HG02973 (cell line): Measurements from ENCODE around the gene DNAH5.

Experiments
- ATAC-seq: cut with Tn5 transposase; IDR thresholded peaks from one replicate; pipeline ENCODE4 v1.9.1; 2021; ENCODE audit warnings: moderate library complexity; ENCODE audit not compliant: unreplicated experiment

DNAH5 gene

DNA sequence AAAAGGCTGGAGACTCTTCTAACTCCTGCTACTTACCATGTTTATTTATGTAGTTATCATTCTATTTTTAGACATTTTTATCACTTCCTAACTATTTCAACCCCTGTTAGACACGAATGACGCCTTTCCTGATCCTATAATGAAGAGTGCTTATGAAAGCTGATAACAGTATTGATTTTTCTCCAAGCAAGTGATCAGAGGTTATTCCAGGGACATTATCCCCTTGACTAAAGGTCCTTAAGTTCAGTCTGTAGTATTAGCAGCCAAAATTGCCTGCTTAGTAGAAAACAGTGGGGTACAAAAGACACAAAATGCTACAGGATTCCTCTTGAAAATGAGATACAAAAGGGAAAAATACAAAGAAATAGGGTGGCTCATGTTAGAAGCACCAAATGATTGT, 235.6 kb downstream of the DNAH5 start:
- no peak for ATAC-seq

DNA sequence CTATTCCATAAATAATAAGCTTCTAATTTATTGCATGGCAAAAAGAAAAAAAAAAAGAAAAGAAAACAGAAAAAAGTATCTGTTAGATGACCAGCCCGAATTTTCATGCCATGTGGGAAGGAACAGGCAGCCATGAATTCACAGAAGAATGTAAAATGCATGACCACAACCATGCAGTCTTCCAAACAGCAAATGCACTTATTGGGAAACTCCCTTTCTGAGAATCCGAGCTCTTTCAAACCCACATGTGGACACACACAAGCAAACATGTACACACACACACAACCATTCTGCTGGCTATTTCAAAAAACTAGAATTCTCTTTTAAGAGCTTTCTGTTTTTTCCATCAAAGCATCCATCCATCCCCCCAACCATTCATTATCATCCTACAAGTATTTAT, 236.1 kb downstream of the DNAH5 start:
- ATAC-seq, result no peak

DNA sequence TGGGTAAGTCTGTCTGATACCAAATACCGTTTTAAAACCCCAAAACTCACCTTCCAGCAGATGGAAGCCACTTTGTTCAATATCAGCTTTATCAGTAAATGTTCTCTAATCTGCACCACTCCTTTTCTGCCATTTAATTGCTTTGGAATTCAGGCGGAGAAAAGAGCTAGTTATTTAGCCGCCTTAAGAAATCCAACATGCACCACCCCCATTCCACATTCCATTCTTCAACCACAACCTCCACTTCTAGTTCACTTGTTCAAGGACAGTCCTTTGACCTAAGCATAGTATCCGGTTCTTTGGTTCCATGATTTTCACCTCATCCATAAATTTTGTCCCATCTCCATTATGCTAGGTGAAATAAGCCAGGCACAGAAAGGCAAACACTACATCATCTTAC, 240.1 kb downstream of the DNAH5 start:
- ATAC-seq, result no peak

DNA sequence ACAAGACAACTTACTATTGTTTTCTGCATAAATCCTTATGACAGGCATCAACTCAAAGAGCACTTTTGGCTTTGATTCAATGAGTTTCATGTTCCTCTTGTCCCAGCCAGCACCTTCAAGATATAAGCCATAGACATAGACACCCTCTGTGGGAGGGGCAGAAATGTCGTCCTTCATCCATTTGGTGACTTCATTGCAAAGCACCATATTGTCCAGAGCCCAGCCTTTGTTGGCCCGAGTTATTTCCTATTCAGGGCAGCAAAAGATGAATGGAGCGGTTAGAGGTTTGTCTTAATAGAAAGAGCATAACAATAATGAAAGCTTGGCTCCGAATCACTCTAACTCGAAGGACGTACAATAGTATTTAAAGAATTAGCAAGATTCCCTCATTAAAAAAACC, 243.9 kb downstream of the DNAH5 start:
- ATAC-seq, result no peak

DNA sequence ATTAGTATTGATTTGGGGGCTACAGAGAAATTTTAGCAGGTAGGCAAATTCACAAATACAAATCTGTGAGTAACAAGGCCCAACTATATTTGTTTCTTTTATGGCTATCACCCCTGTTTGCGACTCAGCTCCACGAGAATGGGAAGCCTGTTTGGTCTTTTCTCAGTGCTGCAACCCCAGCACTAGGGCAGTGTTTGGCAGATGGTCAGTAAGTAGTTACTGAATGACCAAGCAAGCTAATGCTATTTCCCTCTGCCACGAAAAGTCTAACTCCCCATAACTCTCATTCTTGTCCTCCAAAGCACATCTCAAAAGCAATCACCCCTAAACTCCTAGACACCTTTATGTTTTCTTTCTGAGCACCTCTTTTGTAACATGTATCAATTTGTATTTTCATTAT, 245.6 kb downstream of the DNAH5 start:
- ATAC-seq, result no peak

DNA sequence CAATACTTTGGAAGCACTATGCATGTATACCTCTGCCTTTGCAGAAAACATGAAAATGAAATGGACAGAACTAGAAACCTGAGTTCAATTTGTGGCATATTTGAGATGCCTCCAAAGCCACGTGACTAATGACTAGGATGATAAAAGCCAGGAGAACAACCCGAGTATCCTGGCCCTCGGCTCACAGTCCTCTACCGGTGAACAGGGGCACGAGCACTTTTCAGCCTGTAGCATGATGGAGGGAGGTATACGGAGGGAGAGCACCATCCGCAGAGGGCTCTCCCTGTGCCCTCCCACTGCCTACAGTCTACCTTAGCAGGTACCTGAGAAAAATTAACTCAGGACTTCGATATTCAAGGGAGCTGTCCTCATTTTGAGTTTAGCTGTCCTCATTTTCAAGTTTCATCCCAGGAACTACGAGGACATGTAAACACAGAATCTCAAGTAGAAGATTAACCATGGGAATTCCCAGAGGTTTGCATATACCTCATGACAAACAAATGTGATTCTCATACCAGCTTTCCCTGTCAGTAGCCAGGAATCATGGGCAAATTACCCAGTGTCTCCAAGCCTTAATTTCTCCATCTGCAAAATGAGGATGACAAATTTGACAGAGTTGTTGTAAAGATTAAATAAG, 249.3 kb downstream of the DNAH5 start:
- no peak for ATAC-seq

DNA sequence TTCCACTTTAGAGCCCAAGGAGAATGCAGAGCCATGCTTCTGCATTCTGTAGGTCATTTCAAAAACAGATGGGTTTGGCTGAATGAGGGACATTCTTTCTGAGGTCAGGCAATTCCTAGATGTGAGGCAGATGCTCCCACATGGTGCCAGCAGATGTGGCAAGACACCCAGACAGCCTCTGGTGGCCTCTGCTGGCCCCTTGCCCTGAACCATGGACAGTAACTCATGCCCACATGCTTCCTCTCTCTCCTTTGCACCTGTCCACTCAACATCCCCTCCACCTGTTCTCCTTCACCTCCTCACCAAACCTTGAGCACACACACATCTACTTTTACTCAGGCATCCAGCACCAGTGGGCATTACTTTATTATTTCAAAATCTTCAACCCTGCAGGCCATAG, 252.3 kb downstream of the DNAH5 start:
- ATAC-seq, result no peak

DNA sequence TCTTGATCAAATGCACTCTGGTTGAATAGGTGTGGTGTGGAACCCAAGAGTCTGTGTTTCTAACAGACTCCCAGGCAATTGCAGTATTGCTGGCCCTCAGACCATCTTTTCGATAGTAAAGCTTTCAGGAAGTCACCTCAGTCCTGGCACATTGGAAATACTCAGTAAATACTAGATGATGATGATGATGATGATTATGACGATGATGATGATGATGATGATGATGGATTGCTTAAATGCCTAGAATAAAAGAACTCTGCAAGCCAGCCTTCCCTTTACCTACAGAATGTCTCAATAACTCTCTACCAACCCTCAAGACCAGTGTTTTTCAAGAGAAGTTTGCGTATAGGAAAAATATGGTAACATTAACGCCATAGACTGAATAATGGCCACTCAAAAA, 268.0 kb downstream of the DNAH5 start:
- ATAC-seq, result no peak

DNA sequence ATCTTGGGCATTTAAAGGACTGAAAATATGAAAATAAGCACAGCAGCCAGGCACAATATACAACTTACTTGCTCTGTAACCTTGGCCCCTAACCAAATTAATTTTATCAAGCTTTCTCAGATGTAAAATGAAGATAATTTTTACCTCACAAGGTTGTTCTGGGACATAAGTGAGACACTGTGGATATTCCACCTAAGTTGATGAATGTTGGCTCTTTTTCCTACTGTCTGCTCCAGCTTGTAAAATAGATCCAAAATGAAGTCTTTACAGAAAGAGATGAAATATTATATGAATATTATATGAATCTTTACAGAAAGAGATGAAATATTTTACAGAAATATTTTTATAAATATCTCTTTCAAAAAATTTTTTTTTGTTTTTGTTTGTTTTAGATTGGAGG, 270.1 kb downstream of the DNAH5 start:
- no peak for ATAC-seq

DNA sequence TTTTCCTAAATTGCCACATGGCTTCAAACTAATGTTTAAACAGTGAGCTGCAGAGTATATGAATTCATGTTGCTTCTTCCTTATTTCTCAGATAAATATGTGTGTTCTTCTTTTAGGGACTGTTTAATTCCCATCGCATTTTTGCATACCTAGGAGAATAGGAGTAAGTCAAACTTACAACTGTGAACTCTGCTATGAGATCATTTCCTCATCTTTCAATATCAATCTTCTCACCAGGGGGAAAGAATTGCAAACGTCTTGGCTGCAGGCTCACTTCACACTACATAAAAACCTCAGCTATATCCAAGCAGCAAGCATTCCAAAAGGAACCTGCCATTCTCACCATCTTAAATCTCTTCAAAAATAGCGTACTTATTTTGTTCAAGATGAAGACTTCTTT, 271.0 kb downstream of the DNAH5 start:
- no peak for ATAC-seq

DNA sequence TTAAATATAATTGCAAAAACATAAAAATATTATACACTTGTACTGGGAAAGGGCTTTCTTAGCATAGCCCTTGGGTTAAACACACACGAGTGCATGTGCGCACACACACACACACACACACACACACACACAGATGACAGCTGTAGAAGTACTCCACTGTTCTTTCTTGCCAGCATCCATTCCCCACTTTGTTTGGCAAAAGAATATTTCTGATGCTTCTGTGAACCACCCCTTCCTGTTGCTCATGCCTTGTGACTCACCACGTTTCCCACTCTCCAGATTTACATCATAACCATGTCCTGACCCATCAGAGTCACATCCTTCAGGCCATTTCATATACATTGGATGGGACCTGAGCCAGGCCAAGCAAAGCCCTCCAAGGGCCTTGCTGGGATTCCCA, 280.1 kb downstream of the DNAH5 start:
- no peak for ATAC-seq

DNA sequence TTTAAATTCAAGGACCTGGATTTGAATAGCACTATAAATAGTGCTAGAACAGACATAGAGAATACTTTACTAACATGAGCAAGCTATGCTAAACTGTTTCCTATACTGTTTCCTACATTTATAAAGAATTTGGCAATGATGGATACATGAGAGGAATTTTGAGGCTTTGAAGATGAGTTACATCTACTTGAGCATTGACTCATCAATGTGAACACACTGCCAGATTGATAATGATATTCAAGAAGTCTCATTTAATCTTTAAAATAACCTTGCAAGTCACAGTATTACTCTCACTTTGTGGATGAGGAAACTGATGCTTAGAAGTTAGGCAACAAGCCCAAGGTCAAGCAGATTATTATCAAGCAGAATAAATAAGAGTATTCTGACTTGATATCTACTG, 281.9 kb downstream of the DNAH5 start:
- ATAC-seq, result no peak

DNA sequence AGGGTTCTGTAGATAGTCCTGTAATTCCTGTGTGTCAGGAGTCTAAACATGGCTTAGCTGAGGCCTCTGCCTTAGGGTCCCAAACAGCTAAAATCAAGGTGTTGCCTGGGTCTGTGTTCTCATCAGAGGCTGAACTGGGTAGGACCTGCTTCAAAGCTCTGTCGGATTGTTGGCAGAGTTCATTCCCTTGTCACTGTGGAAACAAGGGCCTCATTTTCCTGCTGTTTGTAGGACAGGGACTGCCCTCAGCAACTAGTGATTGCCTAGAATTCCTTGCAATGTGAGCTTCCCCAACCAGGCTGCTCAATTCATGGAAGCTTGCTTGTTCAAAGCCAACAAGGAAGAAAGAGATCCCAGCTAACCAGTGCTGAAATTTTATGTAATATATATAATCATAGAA, 283.2 kb downstream of the DNAH5 start:
- no peak for ATAC-seq

DNA sequence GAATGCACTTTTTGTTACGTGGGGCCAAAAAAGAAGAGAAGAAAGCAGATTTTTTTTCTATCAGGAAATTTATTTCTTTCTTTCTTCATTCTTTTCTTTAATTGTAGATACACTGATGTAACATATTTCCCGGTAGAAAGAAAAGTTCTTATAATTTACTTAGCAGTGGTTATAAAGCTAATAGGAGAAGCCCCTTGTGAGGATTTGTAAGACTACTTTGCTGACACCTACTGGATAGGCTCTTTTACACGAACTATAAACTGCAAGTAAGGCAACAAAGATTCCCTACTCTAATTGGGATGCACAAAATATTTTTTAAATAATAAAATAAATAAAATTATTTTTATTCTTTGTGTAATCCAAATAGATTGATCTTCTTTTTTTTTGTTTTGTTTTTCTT, 284.4 kb downstream of the DNAH5 start:
- ATAC-seq, result no peak

DNA sequence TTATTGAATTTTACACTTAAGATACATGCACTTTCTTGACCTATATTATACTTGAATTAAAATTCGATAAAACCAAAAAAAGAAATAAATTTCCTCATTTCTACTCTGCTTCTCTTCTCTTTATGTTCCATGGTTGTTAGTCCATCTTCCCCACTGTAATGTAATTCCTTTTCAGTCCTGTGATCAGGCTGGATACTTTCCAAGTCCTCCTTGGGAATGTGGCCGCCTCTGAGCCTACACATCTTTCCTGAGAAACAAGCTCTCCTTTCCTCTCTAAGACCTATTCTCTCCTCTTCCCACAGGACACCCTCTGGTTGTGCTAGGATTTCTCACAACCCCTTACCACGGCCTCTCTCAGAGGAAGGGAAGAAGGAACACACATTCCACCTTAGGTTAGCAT, 285.1 kb downstream of the DNAH5 start:
- ATAC-seq, result no peak

DNA sequence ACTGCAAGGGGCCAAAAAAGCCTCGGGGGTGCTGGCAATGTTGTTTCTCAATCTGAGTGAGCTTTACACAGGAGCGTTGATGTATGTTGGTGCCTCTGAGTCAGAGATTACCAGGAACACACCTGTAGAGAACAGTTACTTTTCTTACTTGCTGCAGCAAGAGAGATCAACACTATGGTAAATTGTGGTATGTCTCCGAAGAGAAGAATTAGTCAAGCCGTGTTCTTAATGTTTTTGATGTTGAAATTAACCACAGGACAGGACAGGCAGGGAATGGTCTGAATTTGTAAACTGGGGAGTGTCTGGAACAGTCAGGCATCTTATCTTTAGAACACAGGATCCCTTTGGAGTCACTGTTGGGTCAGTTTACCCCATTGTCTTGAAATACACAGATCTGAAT, 285.7 kb downstream of the DNAH5 start:
- no peak for ATAC-seq

DNA sequence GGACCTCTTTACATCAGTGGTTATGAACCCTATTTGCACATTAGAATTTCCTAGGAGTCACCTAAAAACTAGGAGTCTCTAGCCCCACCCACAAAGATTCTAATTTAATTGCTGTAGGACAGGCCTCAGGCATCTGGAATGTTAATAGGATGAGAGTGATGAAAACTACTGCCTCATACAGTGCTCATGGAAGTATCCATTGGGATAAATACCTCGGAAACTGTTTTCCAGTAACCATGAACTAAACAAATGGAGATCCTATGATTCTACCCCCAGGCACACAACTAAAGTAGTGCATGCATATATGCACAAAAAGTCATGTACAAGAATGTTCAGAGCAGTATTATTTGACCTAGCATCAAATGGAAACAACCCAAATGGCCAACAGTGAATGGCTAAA, 286.3 kb downstream of the DNAH5 start:
- no peak for ATAC-seq

DNA sequence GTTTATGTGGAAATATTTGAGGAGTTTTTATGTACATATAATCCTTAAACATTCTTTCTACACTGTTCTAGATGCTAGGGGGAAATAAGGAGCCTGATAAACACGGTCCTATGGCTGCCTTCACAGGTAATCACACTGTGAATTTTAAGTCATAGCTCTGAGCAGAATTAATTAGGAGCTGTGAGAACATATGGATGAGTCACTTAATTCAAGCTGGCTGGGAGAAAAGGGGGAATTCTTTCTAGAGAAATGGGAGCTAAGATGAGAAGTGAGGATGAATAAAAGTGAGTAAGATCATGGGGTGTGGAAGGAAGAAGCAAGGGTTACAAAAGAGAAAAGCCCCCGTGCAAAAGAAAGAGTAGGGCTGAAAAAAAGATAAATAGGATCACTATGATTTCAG, 290.8 kb downstream of the DNAH5 start:
- ATAC-seq, result no peak

DNA sequence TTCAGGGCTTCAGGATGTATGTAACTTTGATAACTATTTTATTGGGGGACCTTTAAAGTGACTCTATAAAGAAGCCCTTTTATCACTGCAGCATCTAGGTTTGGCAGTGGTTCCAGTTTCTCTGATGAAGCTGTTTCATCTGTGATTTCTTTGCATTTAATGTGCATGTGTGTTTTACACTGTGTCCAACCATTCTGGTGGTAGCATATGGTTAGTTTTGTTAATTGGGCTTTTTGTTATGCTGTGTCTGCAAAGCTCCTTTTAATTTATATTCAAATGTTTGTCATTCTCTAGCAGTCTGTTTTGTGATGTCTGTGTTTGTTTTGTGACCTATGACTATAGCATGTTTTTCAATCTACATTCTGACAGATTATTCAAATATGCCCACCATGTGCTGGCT, 294.8 kb downstream of the DNAH5 start:
- ATAC-seq, result no peak

DNA sequence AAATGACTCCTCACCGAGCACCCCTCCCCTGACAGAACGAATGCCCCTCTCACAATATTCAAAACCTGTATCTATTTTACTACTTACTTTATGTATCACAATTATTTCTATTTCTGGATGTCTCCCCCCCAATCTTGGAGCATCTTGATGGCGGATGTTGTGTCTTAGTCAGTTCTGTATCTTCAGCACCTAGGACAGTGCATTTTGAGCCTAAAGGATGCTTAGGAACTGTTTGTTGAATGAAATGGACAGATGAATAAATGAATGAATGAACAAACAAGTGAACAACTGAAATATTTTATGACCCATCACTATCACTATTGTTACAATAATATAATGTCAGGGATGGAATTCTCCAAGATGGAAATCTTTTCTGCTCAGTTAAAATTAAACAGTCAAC, 295.7 kb downstream of the DNAH5 start:
- no peak for ATAC-seq

DNA sequence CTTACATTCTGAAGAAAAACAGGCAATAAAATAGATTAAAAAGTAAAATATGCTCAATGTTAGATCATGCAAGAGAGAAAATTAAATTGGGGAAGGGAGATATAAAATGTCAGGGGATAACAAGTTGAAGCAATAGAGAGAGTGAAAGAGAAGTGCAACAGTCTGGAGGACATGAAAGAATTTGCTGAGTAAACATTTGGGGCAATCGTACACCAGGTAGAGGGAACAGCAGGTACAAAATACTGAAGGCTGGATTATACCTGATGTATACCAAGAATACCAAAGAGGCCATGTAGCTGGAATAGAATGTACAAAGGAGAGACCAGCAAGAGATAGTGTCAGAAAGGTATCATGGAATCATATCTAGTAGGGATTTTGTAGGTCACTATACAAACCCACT, 300.8 kb downstream of the DNAH5 start:
- ATAC-seq, result no peak

DNA sequence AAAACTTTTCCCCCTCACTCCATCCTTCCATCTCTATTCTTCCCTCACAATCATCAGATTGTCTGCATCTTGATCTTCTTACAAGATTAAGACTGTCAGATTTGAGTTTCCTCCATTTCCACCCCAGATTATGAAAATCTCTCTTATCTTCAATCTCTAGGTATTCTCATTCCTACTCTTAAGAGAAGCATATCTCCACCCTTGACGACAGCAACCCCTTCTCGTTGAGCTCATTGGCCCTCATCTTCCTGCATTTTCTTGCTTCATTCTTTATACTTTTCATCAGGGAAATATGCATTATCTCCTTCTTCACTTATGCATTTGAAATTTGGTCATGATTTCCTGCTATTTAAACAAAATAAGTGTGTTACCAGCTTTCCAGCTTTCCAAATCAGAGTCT, 301.3 kb downstream of the DNAH5 start:
- no peak for ATAC-seq
